HG03025 (cell line): Measurements from ENCODE around the gene TEX19.
"Not testable (repeated sequence)": the region's sequence is repeated elsewhere in the genome, so short reads cannot be mapped to it uniquely, and the experiment has no call there.

ENCODE experiments used
- ATAC-seq: cut with Tn5 transposase; IDR thresholded peaks from one replicate; pipeline ENCODE4 v1.9.1; 2021; ENCODE audit warnings: mild to moderate bottlenecking, moderate library complexity; ENCODE audit not compliant: unreplicated experiment, low FRiP score

TEX19 gene

GRCh38 chr17:82351254-82351712 lies 7.8 kb upstream of the TEX19 start:
- no peak for ATAC-seq

GRCh38 chr17:82351713-82352488 lies 7.1 kb upstream of the TEX19 start:
- ATAC-seq, result no peak

- ATAC-seq, result no peak
Observed at GRCh38 chr17:82353484-82353883, 5.6 kb upstream of the TEX19 start.

- no peak for ATAC-seq
Observed at GRCh38 chr17:82354804-82355308, 4.2 kb upstream of the TEX19 start.

- no peak for ATAC-seq
Observed at GRCh38 chr17:82355770-82356427, 3.1 kb upstream of the TEX19 start.

GRCh38 chr17:82356845-82357355 lies 2.1 kb upstream of the TEX19 start:
- ATAC-seq, result no peak

GRCh38 chr17:82357394-82357793 lies 1.7 kb upstream of the TEX19 start:
- no peak for ATAC-seq

- ATAC-seq, result not testable (repeated sequence)
Observed at GRCh38 chr17:82359451-82360074, 516 bp downstream of the TEX19 start.

- no peak for ATAC-seq
Observed at GRCh38 chr17:82361885-82362633, 3.0 kb downstream of the TEX19 start.

GRCh38 chr17:82365606-82366295 lies 6.7 kb downstream of the TEX19 start:
- ATAC-seq, result no peak

GRCh38 chr17:82366749-82367148 lies 7.7 kb downstream of the TEX19 start:
- ATAC-seq, result no peak

GRCh38 chr17:82367724-82368524 lies 8.9 kb downstream of the TEX19 start:
- ATAC-seq, result no peak

- no peak for ATAC-seq
Observed at GRCh38 chr17:82369211-82369610, 10.2 kb downstream of the TEX19 start.

GRCh38 chr17:82370471-82371332 lies 11.7 kb downstream of the TEX19 start:
- no peak for ATAC-seq

GRCh38 chr17:82371333-82372248 lies 12.5 kb downstream of the TEX19 start, which contains the start of gene UTS2R:
TSS of gene UTS2R (plus strand) at chr17:82371765. CDS start at chr17:82374325, 2,560 bp downstream.
- no peak for ATAC-seq

- no peak for ATAC-seq
Observed at GRCh38 chr17:82372249-82373071, 13.4 kb downstream of the TEX19 start.
